Measurements from ENCODE around the gene STK40. TPM values are rescaled to one million over a fixed set of nuclear protein-coding genes. Genes with fewer than 3 reads are reported as not detected.

STK40 gene
- total RNA-seq, 1 donor from 2014 or later: 17.9 TPM

DNA sequence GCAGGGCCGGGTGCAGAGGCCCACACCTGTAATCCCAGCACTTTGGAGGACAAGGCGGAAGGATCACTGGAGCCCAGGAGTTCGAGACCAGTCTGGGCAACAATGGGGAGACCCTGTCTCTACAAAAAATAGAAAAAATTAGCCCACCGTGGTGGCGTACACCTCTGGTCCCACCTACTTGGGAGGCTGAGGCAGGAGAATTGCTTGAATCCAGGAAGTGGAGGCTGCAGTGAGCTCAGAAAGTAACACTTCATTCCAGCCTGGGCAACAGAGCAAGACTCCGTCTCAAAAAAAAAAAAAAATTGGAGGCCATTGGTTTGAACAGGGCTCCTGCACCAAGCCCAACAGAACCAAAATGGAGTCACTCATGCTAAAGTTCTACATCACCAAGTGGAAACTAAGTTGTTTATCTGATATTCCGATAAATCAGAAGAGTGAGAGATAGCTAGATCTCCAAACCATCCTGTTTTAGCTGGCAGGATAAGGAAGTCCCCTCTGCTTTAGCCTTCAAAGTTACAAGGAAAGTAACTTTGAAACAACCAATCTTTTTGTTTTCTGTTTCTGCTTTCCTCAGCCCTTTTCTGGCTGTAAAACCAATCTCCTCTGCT, 12.8 kb upstream of the STK40 start:
- DNase-seq: no peak

DNA sequence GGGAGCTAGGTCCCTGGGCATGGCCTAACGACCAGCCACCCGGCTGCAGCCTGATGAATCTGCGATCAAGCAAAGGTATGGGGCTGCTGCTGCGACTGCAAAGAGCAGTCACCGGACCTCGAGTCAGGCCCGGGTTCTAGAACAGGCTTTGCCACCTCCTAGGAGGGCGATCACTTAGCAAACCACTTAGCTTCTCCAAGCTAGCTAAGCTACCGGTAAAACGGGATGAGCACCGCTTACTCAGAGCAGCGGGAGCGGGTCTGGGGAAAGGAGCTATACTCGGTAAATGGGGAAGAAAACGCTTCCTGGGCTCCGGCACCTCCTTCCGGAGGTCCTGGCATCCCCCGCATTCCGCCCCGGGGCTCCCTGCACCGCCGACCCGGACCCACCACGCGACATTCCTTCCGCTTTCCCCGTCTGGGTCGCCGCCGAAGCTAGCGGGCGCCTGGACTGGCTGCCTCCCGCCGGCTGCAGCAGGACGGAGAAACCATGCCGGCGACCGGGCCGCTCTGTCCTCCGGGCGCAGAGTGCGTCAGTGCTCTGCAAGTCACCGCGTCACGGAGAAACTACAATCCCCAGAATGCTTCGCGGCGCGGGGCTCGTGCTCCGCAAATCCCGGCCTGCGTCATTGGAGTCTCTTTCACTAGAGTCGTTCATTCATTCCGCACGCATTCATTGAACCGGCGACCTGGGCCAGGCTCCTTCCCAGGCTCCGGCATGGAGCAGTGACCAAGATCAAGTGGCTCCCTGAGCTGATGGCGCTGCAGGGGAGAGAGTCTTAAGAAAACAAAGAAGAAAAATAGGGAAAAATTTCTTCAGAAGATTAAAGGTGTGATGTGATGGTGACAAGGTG, 11.9 kb upstream of the STK40 start, which contains the start of gene LSM10:
TSS of gene LSM10 (minus strand) at position 531 of the 853 bp plus-strand sequence. CDS start 3,779 bp downstream, outside the sequence.
- DNase-seq: peak; percentile 87

DNA sequence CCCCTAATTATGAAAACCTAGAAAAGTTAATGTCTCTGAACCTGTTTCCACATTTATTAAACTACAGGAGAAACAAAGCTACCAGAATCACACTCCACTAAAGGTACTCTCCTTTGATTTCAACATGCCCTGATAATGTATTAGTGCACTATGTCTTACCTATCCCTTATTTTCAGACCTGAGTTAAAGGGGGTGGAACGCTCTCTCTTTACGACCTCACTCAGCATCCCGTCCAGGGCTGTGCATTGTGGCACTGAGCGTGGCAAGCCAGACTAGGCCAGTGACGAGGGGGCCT, 11.3 kb upstream of the STK40 start:
- peak; percentile 32 for DNase-seq

DNA sequence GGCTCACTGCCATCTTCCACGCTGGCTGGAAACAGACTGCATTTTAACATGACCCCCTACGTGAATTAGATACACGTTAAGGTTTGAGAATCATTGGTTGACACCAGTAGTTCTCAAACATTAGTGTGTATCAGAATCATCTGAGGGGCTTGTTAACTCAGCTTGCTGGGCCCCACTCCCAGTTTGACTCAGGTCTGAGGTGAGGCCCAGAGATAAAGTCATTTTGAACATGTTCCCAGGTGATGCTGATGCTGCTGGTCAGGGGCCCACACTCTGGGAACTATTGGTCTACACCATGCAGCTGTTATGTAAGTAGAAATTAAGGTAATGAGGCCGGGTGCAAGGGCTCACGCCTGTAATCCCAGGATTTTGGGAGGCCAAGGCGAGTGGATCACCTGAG, 10.6 kb upstream of the STK40 start:
- DNase-seq: no peak

DNA sequence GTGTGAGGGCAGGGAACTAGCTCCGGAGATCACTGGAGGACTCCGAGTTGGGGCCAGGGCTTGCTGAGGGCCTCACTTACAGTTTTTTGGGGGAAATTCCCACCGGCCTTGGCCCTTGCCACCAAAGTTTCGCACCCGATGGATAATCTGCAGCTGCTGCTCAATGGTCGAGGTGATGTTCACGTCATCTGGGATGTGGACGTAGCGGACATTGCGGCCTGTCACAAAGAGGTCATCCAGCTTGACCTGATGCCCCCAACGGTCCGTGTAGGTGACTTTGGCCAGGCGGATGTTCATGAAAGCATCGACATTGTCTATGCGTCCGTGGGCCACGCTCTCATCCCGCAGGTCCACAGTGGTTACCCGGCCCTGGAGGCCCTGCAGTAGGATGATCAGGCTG, 8.0 kb upstream of the STK40 start:
- DNase-seq: no peak

DNA sequence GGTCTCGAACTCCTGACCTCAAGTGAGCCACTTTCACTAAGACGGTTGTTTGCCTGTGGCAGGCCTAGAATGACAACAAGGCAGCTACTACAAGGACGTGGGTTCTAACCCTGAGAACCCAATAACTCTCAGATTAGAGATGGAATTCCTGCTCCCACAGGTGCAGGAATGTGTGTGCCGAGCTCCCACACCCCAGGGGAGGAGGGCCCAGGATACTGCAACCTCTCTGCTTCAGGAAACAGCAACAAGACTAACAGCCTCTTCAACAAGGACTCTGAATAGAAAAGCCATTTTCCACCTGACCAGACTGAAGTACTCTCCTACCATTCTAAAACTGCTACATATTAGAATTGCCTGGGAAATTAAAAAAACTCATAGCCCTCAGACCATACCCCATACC, 7.1 kb upstream of the STK40 start:
- no peak for DNase-seq

DNA sequence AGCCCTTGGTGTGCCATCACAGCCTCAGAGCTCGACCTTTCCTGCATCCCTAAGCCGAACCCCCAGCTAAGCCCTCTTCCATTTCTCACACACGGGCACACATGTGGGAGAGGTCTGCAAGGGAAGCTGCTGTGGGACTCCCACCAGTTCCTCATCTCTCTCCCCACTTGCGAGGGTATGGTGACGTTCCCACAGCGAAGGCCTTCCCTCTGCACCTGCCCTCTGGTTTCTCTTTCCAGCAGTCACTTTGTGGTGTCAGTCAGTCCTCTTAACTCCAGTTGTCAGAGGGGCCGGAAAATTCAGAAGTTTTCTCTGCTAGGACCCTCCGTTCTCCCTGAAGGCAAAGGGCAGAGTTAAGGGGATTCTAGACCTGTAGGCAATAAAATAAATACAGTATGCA, 5.5 kb upstream of the STK40 start:
- no peak for DNase-seq

DNA sequence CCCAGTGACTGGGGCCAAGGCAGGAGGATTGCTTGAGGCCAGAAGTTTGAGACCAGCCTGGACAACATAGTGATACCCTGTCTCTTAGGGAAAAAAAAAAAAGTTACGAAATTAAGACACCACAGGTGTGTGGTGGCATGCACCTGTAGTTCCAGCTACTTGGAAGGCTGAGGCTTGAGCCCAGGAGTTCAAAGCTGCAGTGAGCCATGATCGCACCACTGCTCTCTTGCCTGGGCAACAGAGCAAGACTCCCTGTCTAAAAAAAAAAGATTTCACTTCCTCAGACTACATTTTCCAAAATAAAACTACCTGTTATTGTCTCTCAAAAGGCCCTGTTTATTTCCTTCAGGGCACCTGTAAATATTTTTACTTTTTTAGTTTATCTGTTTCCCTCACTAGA, 4.7 kb upstream of the STK40 start:
- no peak for DNase-seq

DNA sequence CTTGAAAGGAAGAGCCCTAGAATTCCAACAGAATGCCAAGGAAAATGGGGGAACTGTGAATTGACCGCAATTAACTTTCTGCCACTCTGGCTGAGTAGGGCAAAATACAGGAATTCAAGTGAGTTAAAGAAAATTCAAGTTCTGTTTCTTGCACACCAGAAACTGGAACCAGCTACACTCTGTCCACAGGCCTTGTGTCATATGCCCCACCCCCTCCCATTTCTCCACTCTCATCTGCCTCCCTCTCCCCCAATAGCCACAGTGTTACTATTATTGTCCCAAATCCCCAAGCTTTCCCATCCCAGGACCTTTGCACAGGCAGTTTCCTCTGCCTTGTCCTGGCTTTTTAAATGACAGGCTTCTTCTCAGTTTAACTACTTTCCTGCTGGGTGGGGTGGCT, 4.3 kb upstream of the STK40 start:
- no peak for DNase-seq

DNA sequence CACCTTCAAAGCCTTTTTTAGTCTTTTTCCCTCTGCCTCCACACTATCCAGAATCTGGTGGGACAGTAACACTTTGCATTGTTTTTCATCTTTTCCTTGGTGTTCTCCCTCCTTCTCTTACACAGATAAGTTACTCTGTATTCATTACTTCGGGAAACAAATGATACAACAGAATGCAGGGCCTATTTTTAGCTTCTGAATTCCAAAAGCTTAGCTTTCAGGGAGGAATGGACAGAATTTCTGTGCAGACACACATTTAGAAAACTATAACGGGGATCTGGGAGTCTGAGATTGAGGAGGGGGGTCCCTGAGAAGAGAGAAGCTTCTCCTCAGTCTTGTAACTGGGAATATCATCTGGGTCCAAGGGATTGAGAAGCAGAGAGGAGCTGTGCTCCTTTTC, 3.5 kb upstream of the STK40 start:
- DNase-seq: no peak

DNA sequence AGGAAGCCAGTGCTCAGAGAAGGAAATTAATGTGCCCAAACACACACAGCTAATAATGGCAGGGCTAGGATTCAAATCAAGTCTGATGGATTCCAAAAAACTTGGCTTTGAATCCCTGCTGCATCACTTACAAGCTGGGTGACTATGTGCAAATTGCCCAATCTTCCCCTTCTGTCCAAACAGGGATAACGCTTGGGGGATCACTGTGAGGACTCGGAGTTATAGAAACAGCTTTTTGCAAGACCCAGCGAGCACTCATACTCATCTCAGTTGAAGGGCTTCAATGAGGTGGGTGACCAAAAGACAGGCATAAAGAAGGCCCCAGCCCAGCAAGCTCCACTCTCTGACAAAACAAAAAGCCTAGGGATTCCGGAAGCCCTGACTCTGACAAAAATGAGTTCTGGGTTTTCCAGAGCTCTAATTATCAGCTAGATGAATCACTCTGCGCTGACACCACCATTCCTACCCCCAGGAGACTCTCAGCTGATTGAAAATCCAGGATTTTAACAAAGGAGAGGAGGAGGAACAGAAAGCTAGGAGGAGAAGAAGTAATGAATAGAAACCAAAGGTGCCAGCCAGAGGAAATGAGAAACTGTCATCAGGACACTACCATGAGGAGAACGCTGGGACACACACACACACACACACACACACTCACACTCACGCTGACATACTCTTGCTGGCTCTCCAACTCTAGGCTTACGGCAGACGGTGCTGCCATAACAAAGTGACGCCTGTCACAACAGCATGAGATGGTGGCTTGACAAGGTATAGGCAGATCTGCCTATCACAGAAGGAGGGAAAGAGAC, 1.6 kb upstream of the STK40 start:
- DNase-seq: peak; percentile 51

DNA sequence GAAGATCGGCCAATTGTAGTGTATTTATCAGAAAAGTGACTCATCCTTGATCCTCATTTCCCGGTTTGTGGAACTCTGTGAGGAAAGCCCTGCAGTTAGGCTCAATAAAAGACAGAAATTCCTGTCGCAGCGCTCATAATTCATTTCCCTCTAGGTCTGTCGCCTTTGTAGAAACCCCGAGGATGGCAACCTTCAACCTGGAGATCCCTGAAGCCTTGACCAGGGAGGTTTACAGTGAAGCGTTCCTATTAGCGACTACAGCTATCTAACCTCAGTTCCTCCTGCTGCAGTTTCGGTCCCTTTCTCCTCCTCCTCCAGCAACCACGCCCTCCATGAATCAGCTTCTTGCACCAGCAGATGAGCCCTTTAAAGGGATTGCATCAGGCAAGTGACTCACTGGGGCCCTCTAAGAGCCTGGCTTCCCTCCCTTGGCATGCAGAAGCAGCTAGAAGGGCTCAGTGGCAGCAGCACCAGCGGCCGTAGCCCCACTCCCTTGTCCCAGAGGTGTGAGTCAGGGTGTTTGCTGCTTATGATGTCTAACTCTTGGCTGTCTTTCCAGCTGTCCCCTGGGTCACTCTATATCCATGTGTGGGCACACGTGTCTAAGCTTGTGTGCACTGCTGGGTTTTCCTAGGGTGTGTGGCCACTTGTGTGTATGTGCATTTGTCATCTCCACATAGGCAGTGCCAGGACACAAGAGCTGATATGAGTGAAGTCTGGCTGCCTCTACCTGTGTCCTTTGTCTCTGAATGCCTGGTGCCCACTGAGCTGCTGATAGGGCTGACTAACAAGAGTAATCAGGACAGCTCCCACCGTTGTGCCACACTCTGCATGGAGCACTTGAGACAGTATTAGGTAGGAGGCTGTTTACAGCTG, 779 bp upstream of the STK40 start:
- DNase-seq: peak; percentile 94

DNA sequence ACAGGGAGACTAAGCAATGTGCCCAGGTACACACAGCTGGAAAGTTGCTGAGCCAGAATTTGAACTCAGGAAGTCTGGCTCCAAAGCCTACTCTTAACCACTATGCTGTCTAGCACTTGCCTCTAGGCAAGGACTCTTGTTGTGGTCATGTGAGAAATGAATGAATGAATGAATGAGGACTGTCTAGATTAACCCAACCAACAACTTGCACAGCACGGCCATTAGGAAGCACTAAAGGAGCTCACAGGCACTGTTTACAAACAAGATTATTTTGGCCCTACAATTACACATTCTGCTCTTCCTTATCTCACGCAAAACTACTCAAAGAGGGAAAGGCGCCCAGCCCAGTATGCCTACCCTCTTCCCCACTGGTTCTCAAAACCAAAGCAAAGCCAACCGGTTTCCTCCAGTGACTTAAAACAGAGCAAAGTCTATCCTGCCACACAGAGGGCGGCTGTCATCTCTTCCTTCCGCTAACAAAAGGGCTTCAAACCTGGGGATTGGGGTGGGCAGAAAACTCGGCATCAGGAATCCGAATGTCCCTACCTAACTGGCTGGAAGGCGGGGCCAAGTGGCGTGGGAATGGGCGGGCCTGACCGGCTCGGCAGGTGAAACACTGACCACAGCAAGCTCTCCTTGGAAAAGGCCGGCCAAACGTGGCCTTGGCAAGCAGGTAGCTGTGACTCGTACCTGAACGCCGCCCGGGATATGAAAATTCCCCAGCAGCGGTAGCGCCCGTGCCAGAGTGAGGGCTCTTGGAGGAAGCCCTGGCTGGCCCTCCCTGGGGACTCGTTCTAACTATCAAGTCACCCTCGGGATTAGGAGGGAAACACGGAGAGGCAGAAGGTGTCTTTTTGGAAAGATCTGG, 948 bp downstream of the STK40 start:
- DNase-seq: peak; percentile 19

DNA sequence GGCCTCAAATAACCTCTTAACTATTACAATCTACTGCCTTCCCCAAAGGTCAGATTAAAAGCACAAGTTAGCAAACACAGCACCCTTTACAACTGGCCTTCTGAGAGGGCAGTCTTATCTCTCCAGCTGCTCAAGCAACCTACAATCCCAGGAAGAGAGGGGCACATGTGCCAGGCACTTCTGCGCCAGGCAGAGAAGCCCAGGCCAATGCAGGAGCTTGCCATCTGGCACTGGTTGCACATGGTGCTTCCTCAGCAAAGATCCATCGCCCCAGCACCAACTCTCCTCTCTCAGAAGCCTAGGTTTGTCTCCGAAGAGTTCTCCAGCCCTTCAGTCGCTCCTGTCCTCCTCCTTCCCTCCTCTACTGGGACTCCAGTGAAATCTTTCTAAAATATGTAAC, 2.5 kb downstream of the STK40 start:
- no peak for DNase-seq

DNA sequence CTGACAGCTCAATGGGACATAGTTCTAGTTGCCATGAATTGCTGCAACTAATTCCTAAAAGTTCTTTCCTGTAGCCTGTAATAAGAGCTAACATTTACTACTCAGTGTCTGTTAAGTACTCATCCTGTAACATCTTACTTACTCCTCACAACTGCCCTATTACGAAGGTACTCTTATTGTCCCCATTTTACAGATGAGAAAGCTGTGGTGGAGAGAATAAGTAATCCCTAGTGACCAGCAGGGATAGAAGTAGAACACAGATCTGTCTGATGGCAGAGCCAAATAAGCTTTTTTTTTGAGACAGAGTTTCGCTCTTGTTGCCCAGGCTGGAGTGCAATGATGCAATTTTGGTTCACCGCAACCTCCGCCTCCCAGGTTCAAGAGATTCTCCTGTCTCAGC, 3.1 kb downstream of the STK40 start:
- no peak for DNase-seq

DNA sequence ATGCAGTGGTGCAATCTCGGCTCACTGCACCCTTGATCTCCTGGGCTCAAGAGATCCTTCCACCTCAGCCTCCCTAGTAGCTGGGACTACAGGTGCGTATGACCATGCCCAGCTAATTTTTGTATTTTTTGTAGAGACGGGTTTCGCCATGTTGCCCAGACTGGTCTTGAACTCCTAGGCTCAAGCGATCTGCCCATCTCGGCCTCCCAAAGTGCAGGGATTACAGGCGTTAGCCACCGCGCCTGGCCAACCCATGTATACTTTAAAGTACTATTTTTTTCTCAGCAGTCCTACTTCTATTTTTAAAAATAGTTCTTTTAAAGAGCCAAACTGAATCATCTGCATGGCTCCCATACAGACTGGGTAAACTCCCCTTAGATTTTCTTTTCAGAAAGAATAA, 3.5 kb downstream of the STK40 start:
- DNase-seq: no peak

DNA sequence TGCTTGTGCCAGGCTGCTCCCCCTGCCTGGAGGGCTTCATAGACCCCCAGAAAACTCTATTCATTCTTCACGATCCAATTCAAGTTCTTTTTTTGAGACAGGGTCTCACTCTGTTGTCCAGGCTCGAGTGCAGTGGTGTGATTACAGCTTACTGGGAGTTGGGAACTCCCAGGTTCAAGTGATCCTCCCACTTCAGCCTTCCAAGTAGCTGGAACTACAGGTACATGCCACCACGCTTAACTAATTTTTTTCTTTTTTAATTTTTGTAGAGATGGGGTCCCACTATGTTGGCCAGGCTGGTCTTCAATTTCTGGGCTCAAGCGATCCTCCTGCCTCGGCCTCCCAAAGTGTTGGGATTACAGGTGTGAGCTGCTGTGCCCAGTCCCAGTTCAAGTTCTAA, 4.3 kb downstream of the STK40 start:
- no peak for DNase-seq

DNA sequence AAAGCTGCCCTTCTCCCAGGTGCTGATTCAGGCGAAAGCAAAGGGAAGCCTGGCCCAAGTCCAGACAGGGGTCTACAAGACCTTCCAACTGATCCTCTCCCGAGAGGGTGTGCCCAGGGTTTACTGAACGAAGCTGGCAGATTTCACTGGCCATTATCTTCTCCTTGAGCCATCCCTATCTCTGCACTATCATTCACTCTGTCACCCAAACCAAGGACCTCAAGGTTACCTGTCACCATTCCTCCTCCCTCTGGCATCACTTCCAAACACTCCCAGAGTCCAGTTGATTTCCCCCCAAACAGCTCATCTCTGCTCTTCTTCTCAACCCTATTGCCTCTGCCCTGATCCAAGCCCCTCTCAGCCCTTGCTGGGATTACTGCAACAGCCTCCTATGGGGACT, 4.9 kb downstream of the STK40 start:
- no peak for DNase-seq

DNA sequence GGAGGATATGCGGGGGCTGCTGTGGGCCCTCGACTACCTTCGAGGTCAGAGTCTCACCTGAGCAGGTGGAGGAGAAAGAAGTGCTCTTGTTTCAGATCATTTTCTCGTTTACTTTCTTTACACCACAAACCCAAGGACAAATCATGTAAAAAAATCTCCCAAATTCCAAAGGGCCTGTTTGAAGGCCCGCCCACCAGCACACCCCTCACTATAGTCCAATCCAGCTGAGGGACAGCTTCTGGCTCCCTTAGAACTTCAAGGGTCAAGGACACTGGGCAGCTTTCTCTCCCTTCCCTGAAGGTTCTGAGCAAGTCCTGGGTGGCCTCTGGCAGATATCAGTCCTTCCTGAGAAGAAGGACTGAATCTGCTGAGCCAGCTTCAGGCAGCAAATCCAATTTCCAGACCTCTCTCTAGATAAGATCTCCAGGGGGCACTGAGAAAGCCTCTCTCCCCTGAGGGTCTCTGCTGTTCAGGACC, 5.5 kb downstream of the STK40 start:
- DNase-seq: no peak

DNA sequence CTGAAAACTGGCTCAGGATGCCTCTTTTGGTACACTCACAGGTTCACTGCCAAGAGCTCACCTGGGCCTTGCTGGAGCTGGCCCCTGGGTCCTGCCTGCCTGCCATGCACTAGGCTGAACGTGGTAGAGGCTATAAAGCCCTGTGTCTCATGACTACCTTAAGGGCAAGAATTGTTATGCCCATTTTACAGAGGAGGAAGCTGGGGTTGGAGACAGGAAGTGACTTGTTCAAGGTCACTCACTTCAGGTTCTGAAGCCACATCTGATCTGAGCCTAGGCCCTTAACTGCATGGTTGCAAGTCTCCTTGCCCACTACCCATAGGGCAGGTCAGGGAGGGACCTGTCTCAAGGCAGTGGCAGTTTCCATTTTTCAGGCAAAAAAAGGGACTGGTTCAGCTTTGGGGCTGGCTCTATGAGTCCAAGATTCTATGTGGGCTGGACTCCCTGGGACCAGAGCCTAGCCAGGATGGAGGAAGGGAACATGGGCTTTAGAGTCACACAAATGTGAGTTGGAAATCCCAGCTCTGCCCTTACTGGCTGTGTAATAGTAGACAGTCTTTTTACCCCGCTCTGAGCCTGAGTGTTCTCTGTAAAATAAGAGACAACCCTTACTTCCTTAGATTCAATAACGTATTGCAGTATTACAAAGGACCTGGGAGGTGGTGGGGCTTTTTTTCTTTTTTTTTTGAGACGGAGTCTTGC, 7.8 kb downstream of the STK40 start:
- DNase-seq: no peak

DNA sequence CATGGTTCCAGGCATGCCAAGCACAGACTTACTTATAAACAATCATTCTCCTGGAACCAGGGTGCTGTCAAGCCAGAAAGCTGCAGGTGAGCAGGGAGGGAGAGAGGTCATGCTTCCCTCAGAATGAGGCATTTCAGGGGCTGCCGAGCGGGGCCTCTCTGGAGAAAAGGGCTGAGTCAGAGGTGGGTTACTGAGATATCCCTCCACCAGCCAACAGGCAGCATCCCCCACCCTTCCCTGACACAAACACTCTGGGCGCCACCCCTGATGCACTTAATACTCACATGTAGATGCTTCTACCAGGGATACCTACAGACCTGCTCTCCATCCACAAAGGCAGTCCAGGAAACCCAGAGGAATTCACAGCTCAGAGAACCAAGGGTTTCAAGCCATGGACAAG, 13.1 kb downstream of the STK40 start:
- DNase-seq: no peak
